ENCODE results near the gene ACOT7.

The ACOT7 gene

DNA sequence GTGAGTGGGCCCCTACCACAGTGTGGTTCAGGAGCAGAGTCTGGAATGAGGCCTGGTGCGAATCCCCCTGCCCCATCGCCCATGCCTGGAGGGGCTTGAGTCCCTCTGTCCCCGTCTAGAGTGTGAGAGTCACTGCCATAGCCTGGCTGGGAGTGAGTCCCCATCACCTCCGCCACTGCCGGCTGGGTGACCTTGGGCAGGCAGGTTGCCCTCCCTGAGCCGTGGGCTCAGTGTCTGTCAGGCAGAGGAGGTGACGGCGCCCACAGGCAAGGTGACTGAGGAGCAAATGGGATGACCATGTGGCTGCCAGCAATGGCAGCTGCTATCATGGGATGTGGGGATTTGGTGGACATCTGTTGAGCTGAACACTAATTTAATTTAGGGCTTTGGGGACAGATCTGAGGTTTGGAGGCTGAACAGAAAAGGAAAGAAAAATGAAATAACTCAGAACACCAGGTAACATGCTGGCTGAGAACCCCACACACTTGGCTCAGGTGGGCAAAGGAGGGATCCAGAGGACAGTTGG, 94.6 kb downstream of the ACOT7 start:
- DNase-seq (ENCODE audit: insufficient read length, low spot score) (no peak), FAIRE-seq (no peak)
- TF ChIP-seq POLR2A (IDR thresholded peaks at IDR 0.05; ENCODE audit: low read depth, low read length) (no peak), PAX5 (IDR thresholded peaks at IDR 0.05; ENCODE audit: insufficient read depth, low read length, severe bottlenecking) (no peak), SPI1 (IDR thresholded peaks at IDR 0.05; ENCODE audit: low read depth, low read length) (no peak), POLR2AphosphoS5 (IDR thresholded peaks at IDR 0.05; ENCODE audit: low read depth, low read length) (no peak), POU2F2 (IDR thresholded peaks at IDR 0.05; ENCODE audit: low read depth, low read length) (no peak), TAF1 (IDR thresholded peaks at IDR 0.05; ENCODE audit: low read depth, low read length) (no peak)

DNA sequence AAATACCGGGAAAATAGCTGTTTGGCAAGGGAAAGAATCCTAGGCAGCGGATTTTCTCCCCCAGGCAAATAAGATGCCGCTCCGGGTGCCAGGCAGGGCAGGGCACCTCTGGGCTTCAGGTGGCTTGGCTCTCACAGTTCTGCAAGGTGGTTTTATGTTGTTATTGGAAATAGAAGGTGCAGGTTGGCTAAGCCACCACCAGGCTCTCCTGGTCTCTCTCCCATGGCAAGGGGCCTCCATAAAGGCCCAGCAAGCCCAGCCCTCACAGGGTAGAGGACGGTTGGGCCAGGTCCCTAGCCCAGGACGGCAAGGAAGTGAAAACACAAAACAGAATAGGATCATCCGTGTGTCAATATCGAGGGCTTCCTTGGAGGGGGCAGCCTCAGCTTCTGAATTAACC, 95.0 kb downstream of the ACOT7 start:
- DNase-seq (ENCODE audit: insufficient read length, low spot score): no peak
- FAIRE-seq: no peak
- TF ChIP-seq SPI1 (IDR thresholded peaks at IDR 0.05; ENCODE audit: low read depth, low read length) (no peak), POLR2AphosphoS5 (IDR thresholded peaks at IDR 0.05; ENCODE audit: low read depth, low read length) (no peak)

DNA sequence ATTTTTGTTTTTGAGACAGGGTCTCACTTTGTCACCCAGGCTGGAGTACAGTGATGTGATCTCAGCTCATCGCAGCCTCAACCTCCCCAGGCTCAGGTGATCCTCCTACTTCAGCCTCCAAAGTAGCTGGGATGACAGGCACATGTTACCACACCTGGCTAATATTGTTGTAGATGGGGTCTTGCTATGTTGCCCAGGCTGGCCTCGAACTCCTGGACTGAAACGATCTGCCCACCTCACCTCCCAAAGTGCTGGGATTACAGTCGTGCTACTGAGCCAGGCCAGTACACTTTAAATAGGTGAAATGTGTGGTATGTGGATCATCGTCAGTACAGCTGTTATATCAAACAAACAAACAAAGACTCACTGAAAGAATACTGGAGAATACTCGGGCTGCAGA, 97.7 kb downstream of the ACOT7 start:
- FAIRE-seq: no peak
- TF ChIP-seq POLR2A (IDR thresholded peaks at IDR 0.05; ENCODE audit: low read depth, low read length): no peak
- no peak for TF ChIP-seq SPI1 (IDR thresholded peaks at IDR 0.05; ENCODE audit: low read depth, low read length)
- no peak for TF ChIP-seq TAF1 (IDR thresholded peaks at IDR 0.05; ENCODE audit: low read depth, low read length)
- DNase-seq (ENCODE audit: insufficient read length, low spot score): no peak

DNA sequence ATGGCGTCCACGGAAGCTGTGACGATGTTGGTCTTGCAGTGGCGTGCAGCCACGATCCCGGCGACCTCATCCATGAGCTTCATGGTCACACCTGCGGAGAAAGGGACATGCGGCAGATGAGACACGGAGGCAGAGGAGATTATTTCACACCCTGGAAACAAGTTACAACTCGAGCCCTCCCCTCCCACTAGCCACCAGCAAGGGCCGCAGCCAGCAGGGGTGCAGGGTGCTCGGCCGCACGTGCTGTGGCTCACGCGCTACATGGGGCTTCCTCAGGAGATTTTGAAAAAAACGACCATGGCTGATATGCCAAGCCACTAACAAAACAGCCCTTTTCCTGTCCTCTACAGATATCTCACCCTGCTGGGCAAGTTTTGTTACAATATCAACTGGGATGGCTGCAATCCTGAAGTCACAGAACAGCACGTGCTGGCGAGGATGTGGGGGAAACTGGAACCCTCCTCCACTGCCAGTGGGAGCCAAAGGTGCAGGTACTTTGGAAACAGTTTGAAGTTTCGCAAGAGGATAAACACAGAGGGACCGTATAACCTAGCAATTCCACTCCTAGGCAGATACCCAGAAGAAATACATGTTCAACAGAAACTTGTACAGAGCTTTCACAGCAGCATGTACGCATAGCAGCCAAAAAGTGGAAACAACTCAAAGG, 98.5 kb downstream of the ACOT7 start:
- FAIRE-seq: no peak
- no peak for DNase-seq (ENCODE audit: insufficient read length, low spot score)
- TF ChIP-seq POLR2AphosphoS5 (IDR thresholded peaks at IDR 0.05; ENCODE audit: low read depth, low read length) (no peak), POU2F2 (IDR thresholded peaks at IDR 0.05; ENCODE audit: low read depth, low read length) (no peak), TAF1 (IDR thresholded peaks at IDR 0.05; ENCODE audit: low read depth, low read length) (no peak), POLR2A (IDR thresholded peaks at IDR 0.05; ENCODE audit: low read depth, low read length) (no peak), SPI1 (IDR thresholded peaks at IDR 0.05; ENCODE audit: low read depth, low read length) (no peak), PAX5 (IDR thresholded peaks at IDR 0.05; ENCODE audit: insufficient read depth, low read length, severe bottlenecking) (no peak)

DNA sequence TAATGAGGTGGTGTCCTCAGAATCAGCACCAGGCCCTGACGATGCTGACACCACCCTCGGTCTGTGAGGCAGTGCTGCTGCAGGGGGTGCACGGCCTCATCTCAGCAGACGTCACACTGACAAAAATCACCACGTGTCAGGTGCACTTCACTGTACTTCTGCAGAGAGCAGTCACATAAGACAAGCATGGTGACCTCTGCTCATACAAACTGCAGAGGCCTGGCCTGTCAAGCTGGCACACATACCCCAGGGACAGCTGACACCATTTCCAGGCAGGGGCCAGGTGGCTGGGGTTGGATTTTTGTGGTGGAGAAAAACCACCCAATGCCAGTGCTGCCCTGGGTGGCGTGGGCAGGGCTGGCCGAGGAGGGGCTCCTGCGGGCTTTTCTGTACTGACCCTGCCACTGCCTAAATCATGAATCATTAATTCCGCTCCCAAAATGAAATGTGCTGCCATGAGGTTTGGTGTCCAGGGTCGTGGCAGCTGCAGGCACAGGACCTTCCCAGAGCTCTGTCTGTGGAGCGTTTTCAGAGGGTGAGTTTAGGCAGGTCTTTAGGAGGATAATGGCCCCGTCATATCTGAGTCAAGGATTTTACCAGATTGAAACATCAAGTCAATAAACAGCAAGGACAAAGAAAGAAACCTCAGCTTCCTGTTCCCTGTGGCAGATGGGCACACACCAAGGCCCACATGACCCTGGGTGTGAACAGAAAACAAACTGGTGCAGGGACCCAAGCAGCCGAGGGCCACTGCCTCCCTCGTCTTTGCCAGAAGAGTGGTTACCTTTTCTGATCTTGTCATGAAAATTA, 99.3 kb downstream of the ACOT7 start:
- DNase-seq (ENCODE audit: insufficient read length, low spot score) (no peak), FAIRE-seq (no peak)
- no peak for TF ChIP-seq SPI1 (IDR thresholded peaks at IDR 0.05; ENCODE audit: low read depth, low read length)
- TF ChIP-seq POLR2AphosphoS5 (IDR thresholded peaks at IDR 0.05; ENCODE audit: low read depth, low read length): no peak
- no peak for TF ChIP-seq TAF1 (IDR thresholded peaks at IDR 0.05; ENCODE audit: low read depth, low read length)
- no peak for TF ChIP-seq PAX5 (IDR thresholded peaks at IDR 0.05; ENCODE audit: insufficient read depth, low read length, severe bottlenecking)
- no peak for TF ChIP-seq POU2F2 (IDR thresholded peaks at IDR 0.05; ENCODE audit: low read depth, low read length)
- no peak for TF ChIP-seq POLR2A (IDR thresholded peaks at IDR 0.05; ENCODE audit: low read depth, low read length)

DNA sequence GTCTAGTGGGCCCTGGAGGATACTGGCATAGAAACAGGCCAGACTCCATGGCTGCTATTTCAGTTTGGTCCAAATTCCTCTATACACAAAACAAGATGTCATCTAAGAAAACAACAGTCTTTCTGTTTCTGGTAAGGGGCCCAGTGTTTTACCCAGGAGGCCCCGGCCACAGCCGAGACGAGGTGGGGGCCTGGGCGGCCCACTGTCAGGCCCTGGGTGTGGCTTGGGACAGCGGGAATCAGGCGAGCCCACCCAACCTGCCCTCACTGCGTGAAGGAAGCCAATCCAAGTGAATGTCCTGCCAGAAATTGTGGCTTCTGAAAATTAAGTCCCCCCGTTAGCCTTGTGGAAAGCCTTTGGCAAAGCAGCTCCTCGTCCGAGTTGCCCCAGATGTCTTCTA, 101.5 kb downstream of the ACOT7 start:
- DNase-seq (ENCODE audit: insufficient read length, low spot score): no peak
- TF ChIP-seq SPI1 (IDR thresholded peaks at IDR 0.05; ENCODE audit: low read depth, low read length) (no peak), POLR2AphosphoS5 (IDR thresholded peaks at IDR 0.05; ENCODE audit: low read depth, low read length) (no peak), TAF1 (IDR thresholded peaks at IDR 0.05; ENCODE audit: low read depth, low read length) (no peak), POLR2A (IDR thresholded peaks at IDR 0.05; ENCODE audit: low read depth, low read length) (no peak), PAX5 (IDR thresholded peaks at IDR 0.05; ENCODE audit: insufficient read depth, low read length, severe bottlenecking) (no peak), POU2F2 (IDR thresholded peaks at IDR 0.05; ENCODE audit: low read depth, low read length) (no peak)
- FAIRE-seq: no peak

DNA sequence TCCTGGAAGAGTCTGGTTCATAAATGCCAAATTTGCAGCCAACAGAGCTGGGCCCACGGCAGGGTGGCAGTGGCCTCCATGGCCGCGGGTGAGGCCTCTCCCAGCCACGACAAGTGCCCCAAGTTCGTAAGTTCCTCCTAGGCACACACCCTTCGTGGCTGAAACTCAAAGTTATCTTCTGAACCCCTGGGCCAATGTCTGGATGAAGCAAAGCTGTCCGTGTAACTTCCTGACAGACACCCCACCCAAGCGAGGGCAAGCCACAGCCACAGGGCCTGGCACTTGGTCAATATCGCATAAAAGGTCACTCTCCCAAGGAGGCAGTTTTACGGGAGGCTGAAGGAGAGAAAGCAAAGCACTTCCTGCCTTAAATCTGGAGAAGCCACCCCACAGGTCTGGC, 104.9 kb downstream of the ACOT7 start:
- no peak for FAIRE-seq

DNA sequence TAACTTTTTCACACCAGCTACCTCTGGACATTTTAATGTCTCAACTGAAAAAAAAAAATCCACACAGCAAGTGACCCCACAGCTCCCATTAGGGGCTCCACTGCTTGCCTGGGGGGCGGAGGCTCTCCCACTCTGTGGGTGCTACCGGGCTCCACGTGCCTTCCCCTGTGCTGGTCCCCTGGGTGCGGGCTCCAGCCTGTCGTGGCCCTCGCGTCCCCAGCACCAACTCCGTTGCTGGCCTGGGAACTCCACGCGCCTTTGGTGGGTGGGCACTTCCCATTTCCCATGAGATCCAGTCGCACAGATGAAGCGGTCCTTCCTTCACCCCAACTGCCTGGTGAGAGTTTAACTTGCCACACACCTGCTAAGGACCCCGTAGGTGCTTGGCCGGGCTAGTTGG, 105.5 kb downstream of the ACOT7 start:
- no peak for TF ChIP-seq TAF1 (IDR thresholded peaks at IDR 0.05; ENCODE audit: low read depth, low read length)
- TF ChIP-seq POLR2AphosphoS5 (IDR thresholded peaks at IDR 0.05; ENCODE audit: low read depth, low read length): no peak
- FAIRE-seq (no peak), DNase-seq (ENCODE audit: insufficient read length, low spot score) (no peak)

More for the DNA sequence above, 104.9 kb downstream of the ACOT7 start:
- no peak for DNase-seq (ENCODE audit: insufficient read length, low spot score)
- no peak for TF ChIP-seq POLR2A (IDR thresholded peaks at IDR 0.05; ENCODE audit: low read depth, low read length)

DNA sequence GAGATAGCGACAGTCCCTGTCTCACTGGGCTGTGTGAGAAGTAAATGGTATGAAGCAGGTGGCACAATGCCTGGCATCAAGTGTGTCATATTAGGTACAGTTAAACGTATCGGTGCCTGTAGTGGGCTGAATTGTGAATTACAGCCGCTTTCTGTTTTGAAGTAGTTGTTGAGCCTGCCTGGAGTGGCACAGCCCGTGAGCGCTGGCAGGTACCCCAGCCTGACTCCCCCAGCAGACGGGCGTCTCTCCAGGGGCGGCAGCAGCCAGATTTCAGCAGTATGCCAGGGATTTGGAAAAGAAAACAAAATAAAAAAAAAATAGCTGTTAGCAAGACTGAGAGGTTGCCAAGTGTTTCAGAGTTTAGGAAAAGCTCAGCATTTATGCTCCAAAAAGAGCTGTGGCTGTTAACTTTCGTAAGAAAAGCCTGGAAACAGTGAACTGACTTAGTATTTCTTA, 106.1 kb downstream of the ACOT7 start:
- no peak for FAIRE-seq
- no peak for DNase-seq (ENCODE audit: insufficient read length, low spot score)
- TF ChIP-seq POLR2AphosphoS5 (IDR thresholded peaks at IDR 0.05; ENCODE audit: low read depth, low read length): no peak
- TF ChIP-seq POU2F2 (IDR thresholded peaks at IDR 0.05; ENCODE audit: low read depth, low read length): no peak
- no peak for TF ChIP-seq POLR2A (IDR thresholded peaks at IDR 0.05; ENCODE audit: low read depth, low read length)
- TF ChIP-seq PAX5 (IDR thresholded peaks at IDR 0.05; ENCODE audit: insufficient read depth, low read length, severe bottlenecking): no peak
- no peak for TF ChIP-seq TAF1 (IDR thresholded peaks at IDR 0.05; ENCODE audit: low read depth, low read length)
- no peak for TF ChIP-seq SPI1 (IDR thresholded peaks at IDR 0.05; ENCODE audit: low read depth, low read length)

DNA sequence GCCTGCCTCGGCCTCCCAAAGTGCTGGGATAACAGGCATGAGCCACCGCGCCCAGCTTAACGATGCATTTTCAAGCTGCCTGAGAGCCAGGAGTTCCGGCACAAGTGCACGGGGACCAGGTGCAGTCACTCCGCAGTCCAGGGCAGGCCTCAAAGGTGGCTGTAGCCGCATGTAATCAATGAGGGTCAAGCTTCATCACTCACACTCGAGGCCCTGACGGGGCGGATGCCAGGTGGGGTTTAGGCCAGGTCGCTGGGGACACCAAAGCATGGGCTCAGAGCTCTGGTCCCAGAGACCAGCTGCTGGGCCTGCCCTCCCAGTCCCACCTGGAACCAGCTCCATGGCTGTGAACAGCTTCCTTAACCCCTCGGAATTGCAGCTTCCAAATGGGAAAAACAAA, 106.5 kb downstream of the ACOT7 start:
- FAIRE-seq: no peak
- DNase-seq (ENCODE audit: insufficient read length, low spot score): no peak

More for the DNA sequence above, 106.5 kb downstream of the ACOT7 start:
- no peak for TF ChIP-seq POLR2AphosphoS5 (IDR thresholded peaks at IDR 0.05; ENCODE audit: low read depth, low read length)
- TF ChIP-seq PAX5 (IDR thresholded peaks at IDR 0.05; ENCODE audit: insufficient read depth, low read length, severe bottlenecking): no peak
- no peak for TF ChIP-seq TAF1 (IDR thresholded peaks at IDR 0.05; ENCODE audit: low read depth, low read length)
- no peak for TF ChIP-seq POLR2A (IDR thresholded peaks at IDR 0.05; ENCODE audit: low read depth, low read length)
- no peak for TF ChIP-seq SPI1 (IDR thresholded peaks at IDR 0.05; ENCODE audit: low read depth, low read length)
- no peak for TF ChIP-seq POU2F2 (IDR thresholded peaks at IDR 0.05; ENCODE audit: low read depth, low read length)

Data from GM12891 (cell line).